KOPT-K1 (cell line): ENCODE results near the gene TLE6.
"Not testable (repeated sequence)": the region's sequence is repeated elsewhere in the genome, so short reads cannot be mapped to it uniquely, and the experiment has no call there.

Experiments used
- H3K27ac ChIP-seq: fragments of 200-600 bp; sonication (generic); 2 replicates; pipeline ENCODE4 v1.5.1; 2016; ENCODE audit warnings: antibody characterized with exemption, mild to moderate bottlenecking, low read depth, low read length; ENCODE audit not compliant: poor library complexity, severe bottlenecking
- H3K36me3 ChIP-seq: fragments of 200-600 bp; sonication (generic); 2 replicates; pipeline ENCODE4 v1.5.1; 2017; ENCODE audit warnings: antibody characterized with exemption, mild to moderate bottlenecking, low read length, moderate library complexity; ENCODE audit not compliant: insufficient read depth
- H3K9me3 ChIP-seq: fragments of 200-600 bp; sonication (generic); 2 replicates; pipeline ENCODE4 v1.5.1; 2017; ENCODE audit warnings: antibody characterized with exemption, low read length, mild to moderate bottlenecking; ENCODE audit not compliant: insufficient read depth, poor library complexity, severe bottlenecking

The TLE6 gene

GRCh38 chr19:2983351-2984214, 6.2 kb downstream of the TLE6 start:
- no peaks in the 10 kb centered on the region for H3K9me3 ChIP-seq
- no peak overlapping the region for H3K27ac ChIP-seq
- no peaks in the 10 kb centered on the region for H3K36me3 ChIP-seq

- Histone ChIP-seq H3K27ac (no peak overlapping the region), H3K36me3 (no peaks in the 10 kb centered on the region), H3K9me3 (no peaks in the 10 kb centered on the region)
Measured at GRCh38 chr19:2984215-2984528, 6.8 kb downstream of the TLE6 start.

DNA sequence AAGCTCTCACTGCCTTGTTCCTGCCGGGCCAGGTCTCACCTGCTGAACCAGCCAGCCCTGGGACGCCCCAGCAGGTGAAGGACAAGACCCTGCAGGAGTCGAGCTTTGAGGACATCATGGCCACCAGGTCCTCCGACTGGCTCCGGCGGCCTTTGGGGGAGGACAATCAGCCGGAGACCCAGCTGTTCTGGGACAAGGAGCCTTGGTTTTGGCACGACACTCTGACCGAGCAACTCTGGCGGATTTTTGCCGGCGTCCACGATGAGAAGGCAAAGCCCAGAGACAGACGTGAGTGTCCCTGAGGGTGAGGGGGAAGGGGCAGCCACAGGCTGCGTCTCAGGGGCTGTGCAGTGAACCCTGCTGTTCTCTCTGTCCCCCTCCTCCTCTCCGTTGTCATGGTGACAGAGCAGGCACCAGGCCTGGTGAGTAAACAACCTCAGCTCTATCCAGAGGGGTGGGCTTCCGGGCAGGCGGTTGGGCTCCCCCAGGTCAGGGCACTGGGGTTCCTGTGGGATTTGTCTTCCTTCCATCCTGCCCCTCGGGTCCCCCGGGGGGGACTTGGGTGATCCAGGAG, 9.7 kb downstream of the TLE6 start:
- no peak overlapping the region for H3K27ac ChIP-seq
- no peaks in the 10 kb centered on the region for H3K36me3 ChIP-seq
- no peaks in the 10 kb centered on the region for H3K9me3 ChIP-seq

GRCh38 chr19:2987797-2988196, 10.4 kb downstream of the TLE6 start:
- Histone ChIP-seq H3K9me3 (no peaks in the 10 kb centered on the region), H3K27ac (no peak overlapping the region), H3K36me3 (no peaks in the 10 kb centered on the region)

- Histone ChIP-seq H3K36me3 (no peaks in the 10 kb centered on the region), H3K27ac (no peak overlapping the region)
Measured at GRCh38 chr19:2988568-2988967, 11.2 kb downstream of the TLE6 start.

GRCh38 chr19:2989236-2989946, 12.0 kb downstream of the TLE6 start:
- H3K36me3 ChIP-seq = no peaks in the 10 kb centered on the region
- no peak overlapping the region for H3K27ac ChIP-seq

More at GRCh38 chr19:2988568-2988967, 11.2 kb downstream of the TLE6 start:
- H3K9me3 ChIP-seq = no peaks in the 10 kb centered on the region

GRCh38 chr19:2992333-2992732, 15.0 kb downstream of the TLE6 start:
- H3K36me3 ChIP-seq, H3K9me3 ChIP-seq, H3K27ac ChIP-seq: not testable (repeated sequence)

More at GRCh38 chr19:2989236-2989946, 12.0 kb downstream of the TLE6 start:
- no peaks in the 10 kb centered on the region for H3K9me3 ChIP-seq

DNA sequence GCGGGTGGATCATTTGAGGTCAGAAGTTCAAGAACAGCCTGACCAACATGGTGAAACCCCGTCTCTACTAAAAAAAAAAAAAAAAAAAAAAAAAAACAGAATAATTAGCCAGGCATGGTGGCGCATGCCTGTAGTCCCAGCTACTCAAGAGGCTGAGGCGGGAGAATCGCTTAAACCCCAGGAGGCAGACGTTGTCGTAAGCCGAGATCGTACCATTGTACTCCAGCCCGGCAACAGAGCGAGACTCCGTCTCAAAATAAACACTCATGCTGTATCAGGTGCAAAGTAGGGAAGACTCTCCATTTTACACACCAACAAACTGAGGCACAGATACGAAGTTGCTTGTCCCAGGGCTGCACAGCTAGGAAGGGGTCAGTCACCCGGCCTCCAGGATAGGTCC, 15.6 kb downstream of the TLE6 start:
- no peaks in the 10 kb centered on the region for H3K9me3 ChIP-seq
- no peak overlapping the region for H3K27ac ChIP-seq
- no peaks in the 10 kb centered on the region for H3K36me3 ChIP-seq

DNA sequence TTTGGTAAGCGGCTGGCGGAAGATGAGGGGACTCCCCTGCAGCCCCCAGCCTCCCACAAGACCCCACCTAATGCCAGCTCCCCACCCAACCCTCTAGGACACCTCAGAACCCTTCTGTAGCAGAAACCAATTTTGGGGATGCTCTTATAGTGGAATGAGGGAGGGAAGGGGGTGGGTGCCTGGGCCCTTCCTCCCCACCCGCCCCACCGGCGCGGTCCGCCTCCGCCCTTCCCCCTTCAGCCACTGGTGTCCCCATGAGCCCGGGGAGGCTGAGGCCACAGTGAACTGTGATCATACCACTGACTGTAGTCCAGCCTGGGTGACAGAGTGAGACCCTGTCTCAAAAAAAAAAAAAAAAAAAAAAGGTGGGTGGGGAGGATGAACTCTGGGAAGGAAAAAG, 16.2 kb downstream of the TLE6 start:
- Histone ChIP-seq H3K27ac (no peak overlapping the region), H3K9me3 (no peaks in the 10 kb centered on the region), H3K36me3 (no peaks in the 10 kb centered on the region)

DNA sequence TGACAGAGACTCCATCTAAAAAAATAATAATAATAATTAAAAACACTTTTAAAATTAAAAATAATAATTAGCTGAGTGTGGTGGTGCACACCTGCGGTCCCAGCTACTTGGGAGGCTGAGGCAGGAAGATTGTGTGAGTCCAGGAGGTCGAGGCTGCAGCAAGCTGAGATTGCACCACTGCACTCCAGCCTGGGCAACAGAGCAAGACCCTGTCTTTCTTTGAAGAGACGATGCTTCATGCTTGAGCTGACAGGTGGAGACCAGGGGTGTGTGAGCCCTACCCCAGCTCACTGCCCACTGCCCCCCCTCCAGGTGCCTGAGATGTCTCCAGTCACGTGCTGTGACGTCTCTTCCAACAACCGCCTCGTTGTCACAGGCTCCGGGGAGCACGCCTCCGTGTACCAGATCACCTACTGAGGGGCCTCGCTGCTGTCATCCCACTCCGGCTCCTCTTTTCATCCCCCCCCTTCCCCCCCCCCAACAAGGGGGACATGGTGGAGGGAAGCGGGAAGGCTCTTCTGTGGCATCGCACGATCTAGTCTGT, 17.3 kb downstream of the TLE6 start:
- no peak overlapping the region for H3K27ac ChIP-seq
- no peaks in the 10 kb centered on the region for H3K36me3 ChIP-seq
- peaks cover 5% of the 10 kb centered on the region for H3K9me3 ChIP-seq

GRCh38 chr19:2997720-2998119, 20.4 kb downstream of the TLE6 start:
- H3K27ac ChIP-seq = no peak overlapping the region
- H3K36me3 ChIP-seq = no peaks in the 10 kb centered on the region
- H3K9me3 ChIP-seq = peaks cover 5% of the 10 kb centered on the region

DNA sequence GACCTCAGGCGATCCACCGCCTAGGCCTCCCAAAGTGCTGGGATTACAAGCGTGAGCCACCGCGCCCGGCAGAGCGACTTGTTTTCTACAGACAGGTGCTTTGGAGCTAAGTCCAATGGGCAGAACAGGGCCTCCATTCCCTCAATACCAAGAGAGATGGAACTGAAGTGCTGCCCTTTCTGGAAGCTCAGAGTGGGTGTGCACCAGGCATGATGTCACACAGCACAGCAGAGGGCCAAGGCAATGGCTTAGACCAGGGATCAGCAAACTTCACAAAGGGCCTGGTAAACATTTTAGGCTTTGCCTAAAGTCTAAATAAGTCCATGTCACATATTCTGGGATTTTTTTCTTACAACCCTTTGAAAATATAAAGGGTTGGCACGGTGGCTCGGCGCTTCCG, 21.3 kb downstream of the TLE6 start:
- Histone ChIP-seq H3K36me3 (no peaks in the 10 kb centered on the region), H3K27ac (no peak overlapping the region), H3K9me3 (peaks cover 5% of the 10 kb centered on the region)

DNA sequence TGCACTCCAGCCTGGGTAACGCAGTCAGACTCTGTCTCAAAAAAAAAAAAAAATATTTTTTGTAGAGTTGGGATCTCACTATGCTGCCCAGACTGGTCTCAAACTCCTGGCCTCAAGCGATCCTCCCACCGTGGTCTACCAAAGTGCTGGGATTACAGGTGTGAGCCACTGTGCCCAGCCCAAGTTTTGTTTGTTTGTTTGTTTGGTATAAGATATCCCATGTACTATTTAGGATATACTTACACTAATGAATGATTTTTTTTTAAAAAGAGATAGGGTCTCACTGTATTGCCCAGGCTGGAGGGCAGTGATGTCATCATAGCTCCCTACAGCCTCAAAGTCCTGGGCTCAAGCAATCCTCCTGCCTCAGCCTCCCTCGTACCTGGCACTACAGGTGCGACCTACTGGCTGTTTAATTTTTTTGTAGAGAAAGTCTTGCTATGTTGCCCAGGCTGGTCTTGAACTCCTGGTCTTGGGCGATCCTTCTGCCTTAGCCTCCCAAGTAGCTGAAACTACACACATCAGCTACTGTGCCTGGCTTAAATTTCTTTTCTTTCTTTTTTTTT, 24.0 kb downstream of the TLE6 start:
- Histone ChIP-seq H3K9me3 (peaks cover 5% of the 10 kb centered on the region), H3K27ac (no peak overlapping the region), H3K36me3 (no peaks in the 10 kb centered on the region)

DNA sequence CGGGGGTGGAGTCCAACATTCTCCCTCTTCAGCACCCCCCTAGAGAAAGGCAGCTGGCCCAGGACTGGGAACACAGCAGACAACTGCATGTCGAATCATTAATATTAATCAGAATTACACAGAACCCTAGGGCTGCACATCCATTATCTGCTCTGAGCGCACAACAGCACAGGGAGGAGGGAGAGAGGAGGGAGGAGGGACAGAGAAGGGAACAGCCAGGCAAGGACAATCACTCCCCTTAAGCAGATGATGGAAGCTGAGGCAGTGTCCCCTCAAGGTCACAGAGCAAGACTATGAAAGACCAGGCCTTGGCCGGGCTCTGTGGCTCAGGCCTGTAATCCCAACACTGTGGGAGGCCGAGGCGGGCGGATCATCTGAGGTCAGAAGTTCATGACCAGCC, 25.7 kb downstream of the TLE6 start:
- no peak overlapping the region for H3K27ac ChIP-seq

GRCh38 chr19:3004522-3004921, 27.2 kb downstream of the TLE6 start:
- H3K27ac ChIP-seq = no peak overlapping the region
- no peaks in the 10 kb centered on the region for H3K36me3 ChIP-seq
- no peaks in the 10 kb centered on the region for H3K9me3 ChIP-seq

More for the DNA sequence above, 25.7 kb downstream of the TLE6 start:
- peaks cover 5% of the 10 kb centered on the region for H3K9me3 ChIP-seq
- H3K36me3 ChIP-seq = no peaks in the 10 kb centered on the region
